A549 (cell line): ENCODE data around the gene TXK. TPM values are rescaled to one million over a fixed set of nuclear protein-coding genes. Genes with fewer than 3 reads are reported as not detected.

Source experiments
- ATAC-seq, 2 experiments: fragments of 200-7000 bp in 1 of 2; fragments of >200 bp in 1 of 2; cut with Nextera tagmentation in 1 of 2; cut with Tn5 transposase in 1 of 2; 3 replicates each; pipeline versions ENCODE4 v1.8.0 to v1.9.1; 2018 to 2020; ENCODE audit warnings: mild to moderate bottlenecking in 1 of 2, moderate library complexity in 1 of 2
- CTCF ChIA-PET: fragments of 300-600 bp; sonication (Branson Sonifier 250); formaldehyde crosslinking; extraction: SDS; loops from one replicate; lab custom pipeline; 2021; ENCODE audit warnings: antibody characterized with exemption, inconsistent platforms; lab: Yijun Ruan, JAX
- POLR2A ChIA-PET: fragments of 350-600 bp; formaldehyde crosslinking; extraction: SDS; loops from one replicate; lab custom pipeline; 2021; ENCODE audit warnings: antibody characterized with exemption, inconsistent platforms; lab: Yijun Ruan, JAX
- DNase-seq, 2 experiments: peaks; one replicate each; pipeline versions ENCODE4 v3.0.0 to v3.0.0-alpha.2; 2011 to 2016; ENCODE audit warnings: low read depth in 1 of 2, low spot score in 1 of 2
- FAIRE-seq: peaks from 2 replicates; lab custom pipeline; 2011; peaks lifted over from hg19 to GRCh38; lab: Jason Lieb, UNC
- H3K27ac ChIP-seq, 2 experiments: fragments of >200 bp; sonication (Bioruptor Twin); formaldehyde crosslinking; 3 replicates each; pipeline ENCODE4 v1.5.1; 2016 to 2017
- H3K4me1 ChIP-seq: fragments of >200 bp; sonication (Bioruptor Twin); formaldehyde crosslinking; 3 replicates; pipeline ENCODE4 v1.6.1; 2016
- H3K4me2 ChIP-seq: fragments of >200 bp; sonication (Bioruptor Twin); formaldehyde crosslinking; 3 replicates; pipeline ENCODE4 v1.6.1; 2016
- H3K4me3 ChIP-seq: fragments of >200 bp; sonication (Bioruptor Twin); formaldehyde crosslinking; 3 replicates; pipeline ENCODE4 v1.5.1; 2016
- H3K9me3 ChIP-seq: fragments of >200 bp; sonication (Bioruptor Twin); formaldehyde crosslinking; 3 replicates; pipeline ENCODE4 v1.6.1; 2016
- FOSL2 ChIP-seq, 2 experiments: fragments of 450-650 bp in 1 of 2; fragments of >200 bp in 1 of 2; sonication (Bioruptor Twin) in 1 of 2; formaldehyde crosslinking; IDR thresholded peaks; 2 replicates each; pipeline versions ENCODE4 v1.5.0 to v1.6.1; 2016 to 2020; ENCODE audit warnings: mild to moderate bottlenecking in 1 of 2, moderate library complexity in 1 of 2
- HDAC2 ChIP-seq: fragments of 200-600 bp; sonication (generic); IDR thresholded peaks from 2 replicates; pipeline ENCODE4 v1.6.1; 2016
- HOXB13 ChIP-seq: fragments of 250-450 bp; sonication (Bioruptor Pico); IDR thresholded peaks from 2 replicates; pipeline ENCODE4 v1.5.0; 2020; ENCODE audit warnings: low read depth, mild to moderate bottlenecking, moderate library complexity
- HOXB5 ChIP-seq: fragments of 250-450 bp; sonication (Bioruptor Pico); IDR thresholded peaks from 2 replicates; pipeline ENCODE4 v1.5.0; 2020; ENCODE audit warnings: mild to moderate bottlenecking, moderate library complexity
- JUN ChIP-seq, 2 experiments: fragments of >200 bp; sonication (Bioruptor Twin); formaldehyde crosslinking; IDR thresholded peaks; 2 replicates in 1 of 2; 3 replicates in 1 of 2; pipeline ENCODE4 v1.6.1; 2016 to 2017
- JUNB ChIP-seq: fragments of >200 bp; sonication (Bioruptor Twin); formaldehyde crosslinking; IDR thresholded peaks from 2 replicates; pipeline ENCODE4 v1.6.1; 2016
- MAFK ChIP-seq: fragments of 450-650 bp; IDR thresholded peaks from 2 replicates; pipeline ENCODE4 v1.6.1; 2014; ENCODE audit not compliant: partially characterized antibody
- NFE2L2 ChIP-seq: fragments of 150-350 bp; conservative IDR thresholded peaks from 2 replicates; pipeline ENCODE4 v1.6.1; 2014; ENCODE audit warnings: low read length
- RAD21 ChIP-seq, 2 experiments: fragments of >200 bp in 1 of 2; sonication (Bioruptor Twin) in 1 of 2; formaldehyde crosslinking in 1 of 2; IDR thresholded peaks in 1 of 2; conservative IDR thresholded peaks in 1 of 2; 2 replicates in 1 of 2; 3 replicates in 1 of 2; pipeline ENCODE4 v1.6.1; 2012 to 2018; ENCODE audit warnings: inconsistent platforms in 1 of 2
- RARB ChIP-seq: fragments of 250-450 bp; sonication (Bioruptor Pico); IDR thresholded peaks from 2 replicates; pipeline ENCODE4 v1.8.0; 2021; ENCODE audit warnings: mild to moderate bottlenecking, moderate library complexity
- RCOR1 ChIP-seq: fragments of 150-350 bp; IDR thresholded peaks from 2 replicates; pipeline ENCODE4 v1.6.1; 2014; ENCODE audit warnings: antibody characterized with exemption, low read length, low read depth
- SREBF2 ChIP-seq: fragments of 450-650 bp; IDR thresholded peaks from 2 replicates; pipeline ENCODE4 v1.6.1; 2014; ENCODE audit warnings: mild to moderate bottlenecking, moderate library complexity
- ZFP36 ChIP-seq: fragments of 450-650 bp; IDR thresholded peaks from 2 replicates; pipeline ENCODE4 v1.6.1; 2014; ENCODE audit warnings: borderline replicate concordance; ENCODE audit not compliant: partially characterized antibody
- ZSCAN20 ChIP-seq: fragments of 250-450 bp; sonication (Bioruptor Pico); IDR thresholded peaks from 2 replicates; pipeline ENCODE4 v1.8.0; 2022; ENCODE audit warnings: mild to moderate bottlenecking, moderate library complexity
- WGBS: methylation state at CpG from one replicate; pipeline ENCODE4 v1.1.6; 2017; ENCODE audit errors: missing lambda C conversion rate; 5-methylcytosine and 5-hydroxymethylcytosine counted together
- polyA plus RNA-seq, 4 experiments: library from polyadenylated mRNA; depleted of rRNA in 3 of 4; stranded (reverse); fragments of >200 nt; fragmentation: RNase III in 1 of 4; extraction: RNeasy Plus Mini Kit Qiagen cat#74134 plus additional on column Dnase treatment in 1 of 4; gene quantifications; 2 replicates in 3 of 4; 3 replicates in 1 of 4; pipeline ENCODE4 v1.2.3, GENCODE V29; 2011 to 2017
- TF ChIP-seq, protein P1 (sequence below): fragments of 200-600 bp; sonication (generic); IDR thresholded peaks from 2 replicates; pipeline ENCODE4 v1.6.1; 2016; ENCODE audit warnings: antibody characterized with exemption, mild to moderate bottlenecking, moderate library complexity
- TF ChIP-seq, protein P2 (sequence below): fragments of 150-350 bp; IDR thresholded peaks from 2 replicates; pipeline ENCODE4 v1.6.1; 2014; ENCODE audit warnings: low read depth, mild to moderate bottlenecking, low read length
- TF ChIP-seq, protein P3 (sequence below): fragments of 450-650 bp; IDR thresholded peaks from 2 replicates; pipeline ENCODE4 v1.6.1; 2014; ENCODE audit warnings: antibody characterized with exemption

Gene TXK
- polyA plus RNA-seq, 2 of the 4 experiments (the other 2 are of a cell fraction), result 0.06 to 0.14 TPM

DNA sequence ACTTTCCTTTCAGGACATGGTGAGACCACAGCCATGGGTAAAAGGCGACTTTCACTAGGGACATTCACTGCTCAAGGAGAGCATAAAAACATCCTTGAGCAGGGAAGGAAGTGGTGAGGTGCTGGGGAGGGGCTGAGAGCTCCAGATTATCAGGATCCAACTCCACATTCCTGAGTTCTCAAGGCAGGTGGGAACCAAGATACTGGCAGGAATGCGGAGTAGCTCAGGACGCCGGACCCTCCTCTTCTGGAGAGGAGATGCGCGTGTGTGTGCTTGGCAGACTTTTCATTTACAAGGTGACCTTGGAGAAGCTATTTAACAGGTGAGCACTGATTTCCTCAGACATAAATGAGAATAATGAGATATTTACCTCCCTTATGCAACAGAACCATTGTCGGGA lies 41.3 kb upstream of the TXK start:
- FAIRE-seq, result no peak
- H3K27ac ChIP-seq, result peak overlapping the region in 1 of 2 experiments; percentile 59; a peak in 3 of 6 replicates
- H3K9me3 ChIP-seq, result no peaks in the 10 kb centered on the region
- TF ChIP-seq HOXB5 (CRISPR knock-in tag) (no peak), JUNB (no peak)
- TF ChIP-seq, protein P1, sequence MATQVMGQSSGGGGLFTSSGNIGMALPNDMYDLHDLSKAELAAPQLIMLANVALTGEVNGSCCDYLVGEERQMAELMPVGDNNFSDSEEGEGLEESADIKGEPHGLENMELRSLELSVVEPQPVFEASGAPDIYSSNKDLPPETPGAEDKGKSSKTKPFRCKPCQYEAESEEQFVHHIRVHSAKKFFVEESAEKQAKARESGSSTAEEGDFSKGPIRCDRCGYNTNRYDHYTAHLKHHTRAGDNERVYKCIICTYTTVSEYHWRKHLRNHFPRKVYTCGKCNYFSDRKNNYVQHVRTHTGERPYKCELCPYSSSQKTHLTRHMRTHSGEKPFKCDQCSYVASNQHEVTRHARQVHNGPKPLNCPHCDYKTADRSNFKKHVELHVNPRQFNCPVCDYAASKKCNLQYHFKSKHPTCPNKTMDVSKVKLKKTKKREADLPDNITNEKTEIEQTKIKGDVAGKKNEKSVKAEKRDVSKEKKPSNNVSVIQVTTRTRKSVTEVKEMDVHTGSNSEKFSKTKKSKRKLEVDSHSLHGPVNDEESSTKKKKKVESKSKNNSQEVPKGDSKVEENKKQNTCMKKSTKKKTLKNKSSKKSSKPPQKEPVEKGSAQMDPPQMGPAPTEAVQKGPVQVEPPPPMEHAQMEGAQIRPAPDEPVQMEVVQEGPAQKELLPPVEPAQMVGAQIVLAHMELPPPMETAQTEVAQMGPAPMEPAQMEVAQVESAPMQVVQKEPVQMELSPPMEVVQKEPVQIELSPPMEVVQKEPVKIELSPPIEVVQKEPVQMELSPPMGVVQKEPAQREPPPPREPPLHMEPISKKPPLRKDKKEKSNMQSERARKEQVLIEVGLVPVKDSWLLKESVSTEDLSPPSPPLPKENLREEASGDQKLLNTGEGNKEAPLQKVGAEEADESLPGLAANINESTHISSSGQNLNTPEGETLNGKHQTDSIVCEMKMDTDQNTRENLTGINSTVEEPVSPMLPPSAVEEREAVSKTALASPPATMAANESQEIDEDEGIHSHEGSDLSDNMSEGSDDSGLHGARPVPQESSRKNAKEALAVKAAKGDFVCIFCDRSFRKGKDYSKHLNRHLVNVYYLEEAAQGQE, result no peak
- TF ChIP-seq, protein P2, sequence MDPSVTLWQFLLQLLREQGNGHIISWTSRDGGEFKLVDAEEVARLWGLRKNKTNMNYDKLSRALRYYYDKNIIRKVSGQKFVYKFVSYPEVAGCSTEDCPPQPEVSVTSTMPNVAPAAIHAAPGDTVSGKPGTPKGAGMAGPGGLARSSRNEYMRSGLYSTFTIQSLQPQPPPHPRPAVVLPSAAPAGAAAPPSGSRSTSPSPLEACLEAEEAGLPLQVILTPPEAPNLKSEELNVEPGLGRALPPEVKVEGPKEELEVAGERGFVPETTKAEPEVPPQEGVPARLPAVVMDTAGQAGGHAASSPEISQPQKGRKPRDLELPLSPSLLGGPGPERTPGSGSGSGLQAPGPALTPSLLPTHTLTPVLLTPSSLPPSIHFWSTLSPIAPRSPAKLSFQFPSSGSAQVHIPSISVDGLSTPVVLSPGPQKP, result no peak
- TF ChIP-seq, all 56 proteins: peak for 0
- peaks cover 27% of the 10 kb centered on the region for H3K4me1 ChIP-seq
- WGBS, result 80% methylated on average over 7 of the region's 7 CpGs
- ChIA-PET CTCF (no interaction called here), POLR2A (no interaction called here)
- DNase-seq, result no peak
- H3K4me3 ChIP-seq, result no peak overlapping the region
- no peak for ATAC-seq
- H3K4me2 ChIP-seq, result no peak overlapping the region

DNA sequence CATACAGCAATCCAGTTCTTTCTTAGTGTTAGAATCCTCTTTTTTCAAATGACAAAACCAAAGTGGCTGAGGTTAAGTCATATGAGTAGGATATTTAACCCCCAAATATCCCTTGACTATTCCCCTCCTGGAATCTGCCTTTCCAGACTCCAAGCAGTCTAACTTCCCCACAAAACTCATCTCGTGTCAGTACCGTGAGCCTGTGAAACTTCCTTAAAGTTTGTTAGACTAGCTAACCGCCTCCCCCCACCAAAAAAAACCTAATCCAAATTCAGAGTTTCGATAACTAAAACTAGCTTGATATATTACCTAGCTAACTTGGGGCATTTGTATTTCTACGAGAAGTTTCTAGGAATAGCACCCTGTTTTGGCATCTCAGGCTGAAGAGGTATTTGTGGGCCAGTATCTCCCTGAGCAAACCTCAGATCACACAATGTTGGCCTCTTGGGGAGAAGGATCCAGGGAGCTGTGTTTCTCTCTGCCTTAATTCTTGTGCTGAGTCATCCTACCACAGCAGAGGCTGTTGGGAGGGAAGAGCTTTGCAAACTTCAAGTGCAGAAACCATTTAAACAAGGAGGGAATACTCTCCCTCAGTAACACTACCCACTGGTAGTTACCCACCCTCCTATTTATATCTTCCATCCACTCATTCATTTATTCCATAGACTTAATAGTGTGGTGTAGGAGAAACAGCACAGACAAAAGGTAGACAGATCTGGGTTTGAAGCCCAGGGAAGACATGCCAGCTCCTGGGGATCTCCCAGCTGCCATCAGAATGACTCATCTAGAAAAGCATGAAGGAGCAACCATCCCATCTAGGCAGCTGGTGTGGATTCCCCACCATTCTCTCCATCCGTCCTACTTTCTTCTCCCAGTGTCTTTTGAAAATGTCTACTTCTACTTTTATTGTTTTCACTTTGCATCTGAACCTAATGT lies 39.3 kb upstream of the TXK start:
- peak overlapping the region; percentile 71 to 86 for H3K27ac ChIP-seq
- 73% methylated on average over 6 of the region's 6 CpGs for WGBS
- ChIA-PET POLR2A (no interaction called here), CTCF (interaction anchor here (0.8 to 1.2 kb wide), 2 partner anchors 31 to 46 kb away, joined by 3 read pairs; no protein-coding TSS in a partner anchor)
- FAIRE-seq, result no peak
- H3K9me3 ChIP-seq, result no peaks in the 10 kb centered on the region
- no peak overlapping the region for H3K4me3 ChIP-seq
- DNase-seq, result peak; percentile 41 to 53
- peak; percentile 85 to 89 for ATAC-seq
- peaks cover 24% of the 10 kb centered on the region for H3K4me1 ChIP-seq
- H3K4me2 ChIP-seq, result peak overlapping the region; percentile 43
- TF ChIP-seq JUN (IDR thresholded peaks at IDR 0.05) (no peak), FOSL2 (IDR thresholded peaks at IDR 0.05) (peak; percentile 31; the same call in 1 of the 2 replicates), FOSL2 (CRISPR knock-in tag; IDR thresholded peaks at IDR 0.05) (peak; percentile 53), HOXB5 (CRISPR knock-in tag) (no peak), HDAC2 (no peak), MAFK (peak; percentile 78), NFE2L2 (peak; percentile 52; the same call in 1 of the 2 replicates)

DNA sequence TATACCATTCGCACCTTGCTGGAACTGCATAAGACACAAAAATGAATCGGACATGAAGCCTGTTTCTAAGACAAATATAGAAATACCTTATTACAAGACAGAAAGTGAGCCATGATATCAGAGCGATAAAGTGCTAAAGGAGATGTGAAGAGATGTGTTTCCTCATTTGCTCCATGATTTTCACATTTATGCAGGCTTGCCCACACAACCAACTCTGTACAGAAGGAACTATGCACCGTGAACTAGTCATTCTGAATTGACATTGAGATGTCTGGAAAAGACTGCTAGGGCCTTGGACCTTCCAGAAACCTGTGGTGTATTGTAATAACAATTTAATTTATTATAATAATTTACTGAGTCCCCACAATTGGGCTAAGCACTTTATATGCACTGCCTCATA lies 38.6 kb upstream of the TXK start:
- ChIA-PET POLR2A (no interaction called here), CTCF (no interaction called here)
- no peak for ATAC-seq
- peak overlapping the region; percentile 71 to 86 for H3K27ac ChIP-seq
- DNase-seq, result no peak
- no peak for FAIRE-seq
- no peaks in the 10 kb centered on the region for H3K9me3 ChIP-seq
- H3K4me3 ChIP-seq, result no peak overlapping the region
- 87% methylated on average over 4 of the region's 4 CpGs for WGBS
- H3K4me2 ChIP-seq, result no peak overlapping the region
- no peak for TF ChIP-seq SREBF2
- TF ChIP-seq HDAC2, result no peak
- no peak for TF ChIP-seq RARB (CRISPR knock-in tag)
- no peak for TF ChIP-seq RCOR1
- TF ChIP-seq ZFP36, result no peak
- TF ChIP-seq, protein P2, result no peak
- TF ChIP-seq HOXB13 (CRISPR knock-in tag), result no peak
- TF ChIP-seq RAD21 (conservative IDR thresholded peaks at IDR 0.05 in 1 of 2, IDR thresholded peaks at IDR 0.05 in 1 of 2), result no peak
- TF ChIP-seq, protein P3, sequence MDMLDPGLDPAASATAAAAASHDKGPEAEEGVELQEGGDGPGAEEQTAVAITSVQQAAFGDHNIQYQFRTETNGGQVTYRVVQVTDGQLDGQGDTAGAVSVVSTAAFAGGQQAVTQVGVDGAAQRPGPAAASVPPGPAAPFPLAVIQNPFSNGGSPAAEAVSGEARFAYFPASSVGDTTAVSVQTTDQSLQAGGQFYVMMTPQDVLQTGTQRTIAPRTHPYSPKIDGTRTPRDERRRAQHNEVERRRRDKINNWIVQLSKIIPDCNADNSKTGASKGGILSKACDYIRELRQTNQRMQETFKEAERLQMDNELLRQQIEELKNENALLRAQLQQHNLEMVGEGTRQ, result no peak
- TF ChIP-seq ZSCAN20 (CRISPR knock-in tag), result no peak
- H3K4me1 ChIP-seq, result peaks cover 24% of the 10 kb centered on the region
